HCT116 (cell line): ENCODE measurements around the gene CDH13. TPM values are rescaled to one million over a fixed set of nuclear protein-coding genes. Genes with fewer than 3 reads are reported as not detected.

Experiments used
- ATAC-seq: fragments of 200-7000 bp; cut with Tn5 transposase; 2 replicates; pipeline ENCODE4 v1.9.1; 2020; ENCODE audit warnings: mild to moderate bottlenecking, moderate library complexity
- BruUV-seq: library from RNA; stranded (reverse); fragments of 400-500 nt; replicated peaks from 2 replicates; lab custom pipeline; 2021; lab: Mats Ljungman, UMichigan
- CTCF ChIA-PET: fragments of 300-600 bp; sonication (Branson Sonifier 250); formaldehyde crosslinking; loops from one replicate; lab custom pipeline; 2021; ENCODE audit warnings: antibody characterized with exemption; lab: Charles Lee
- POLR2A ChIA-PET: fragments of 300-600, 350-600 bp; sonication (Branson Sonifier 250); formaldehyde crosslinking; loops from one replicate; lab custom pipeline; 2021; ENCODE audit warnings: antibody characterized with exemption; lab: Charles Lee
- RAD21 ChIA-PET, 2 experiments: fragments of 300-600 bp; sonication (Branson Sonifier 250); formaldehyde crosslinking; loops; one replicate each; lab custom pipeline; 2023; ENCODE audit warnings: low total read pairs in 2 of 2; ENCODE audit not compliant: uncharacterized antibody in 2 of 2, unreplicated experiment in 2 of 2, low non-redundant PET in 1 of 2; lab: Charles Lee
- DNase-seq: peaks from one replicate; pipeline ENCODE4 v3.0.0-alpha.2; 2010; ENCODE audit warnings: low read depth, low spot score
- H2AFZ ChIP-seq: fragments of 200-600 bp; shearing (Covaris generic), sonication (generic); 2 replicates; pipeline ENCODE4 v1.6.1; 2017; ENCODE audit warnings: low read depth, mixed run types, mixed read lengths, antibody characterized with exemption, low read length; ENCODE audit not compliant: poor library complexity, severe bottlenecking
- H3K27ac ChIP-seq: 2 replicates; pipeline ENCODE4 v1.5.1; 2012; ENCODE audit warnings: low read depth, low read length
- H3K27me3 ChIP-seq: fragments of 200-600 bp; sonication (generic); 2 replicates; pipeline ENCODE4 v1.6.1; 2016; ENCODE audit warnings: mixed run types, low read length, mixed read lengths; ENCODE audit not compliant: insufficient read depth
- H3K36me3 ChIP-seq, 2 experiments: fragments of 200-500 bp in 1 of 2; fragments of 200-600 bp in 1 of 2; sonication (Bioruptor generic) in 1 of 2; sonication (generic) in 1 of 2; 2 replicates each; pipeline versions ENCODE4 v1.5.1 to v1.6.1; 2014 to 2016; ENCODE audit warnings: low read length in 2 of 2, inconsistent platforms in 1 of 2, mixed read lengths in 1 of 2, mixed run types in 1 of 2; ENCODE audit not compliant: insufficient read depth in 2 of 2, control insufficient read depth in 1 of 2
- H3K4me1 ChIP-seq, 2 experiments: fragments of 200-600 bp in 1 of 2; sonication (generic) in 1 of 2; 2 replicates each; pipeline versions ENCODE4 v1.5.1 to v1.6.1; 2012 to 2017; ENCODE audit warnings: low read length in 2 of 2, inconsistent platforms in 1 of 2, mild to moderate bottlenecking in 1 of 2, mixed read lengths in 1 of 2, mixed run types in 1 of 2, moderate library complexity in 1 of 2; ENCODE audit not compliant: insufficient read depth in 2 of 2, control insufficient read depth in 1 of 2
- H3K4me2 ChIP-seq: fragments of 200-600 bp; sonication (generic); 2 replicates; pipeline ENCODE4 v1.6.1; 2017; ENCODE audit warnings: mixed run types, low read length, mixed read lengths
- H3K4me3 ChIP-seq, 2 experiments: fragments of 200-600 bp in 1 of 2; sonication (generic) in 1 of 2; replicated peaks in 1 of 2; 2 replicates each; pipeline ENCODE4 v1.5.1; 2011 to 2016; ENCODE audit warnings: low read length in 2 of 2, control low read depth in 1 of 2, low read depth in 1 of 2, mild to moderate bottlenecking in 1 of 2, mixed read lengths in 1 of 2, mixed run types in 1 of 2
- H3K79me2 ChIP-seq: fragments of 200-600 bp; sonication (generic); 2 replicates; pipeline ENCODE4 v1.6.1; 2017; ENCODE audit warnings: mild to moderate bottlenecking, mixed run types, low read length, moderate library complexity, mixed read lengths; ENCODE audit not compliant: insufficient read depth
- H3K9ac ChIP-seq: fragments of 200-600 bp; sonication (generic); 2 replicates; pipeline ENCODE4 v1.6.1; 2016; ENCODE audit warnings: low read length, mixed read lengths
- H3K9me2 ChIP-seq: fragments of 200-600 bp; sonication (generic), shearing (Covaris generic); 2 replicates; pipeline ENCODE4 v1.6.1; 2017; ENCODE audit warnings: mixed run types, mild to moderate bottlenecking, moderate library complexity; ENCODE audit not compliant: insufficient read depth
- H3K9me3 ChIP-seq, 2 experiments: fragments of 200-500 bp in 1 of 2; fragments of 200-600 bp in 1 of 2; sonication (Bioruptor generic) in 1 of 2; sonication (generic) in 1 of 2; 2 replicates each; pipeline ENCODE4 v1.6.1; 2014 to 2017; ENCODE audit warnings: low read length in 2 of 2, mixed read lengths in 2 of 2, inconsistent platforms in 1 of 2, low read depth in 1 of 2, mild to moderate bottlenecking in 1 of 2, mixed run types in 1 of 2, moderate library complexity in 1 of 2; ENCODE audit not compliant: control insufficient read depth in 1 of 2, insufficient read depth in 1 of 2
- H4K20me1 ChIP-seq: fragments of 200-600 bp; sonication (generic), shearing (Covaris generic); 2 replicates; pipeline ENCODE4 v1.6.1; 2017; ENCODE audit warnings: mixed run types, mild to moderate bottlenecking, moderate library complexity; ENCODE audit not compliant: insufficient read depth
- CBX3 ChIP-seq: IDR thresholded peaks from 2 replicates; pipeline ENCODE4 v1.6.1; 2012; ENCODE audit warnings: low read depth
- CEBPB ChIP-seq: IDR thresholded peaks from 2 replicates; pipeline ENCODE4 v1.6.1; 2012; ENCODE audit warnings: low read depth
- EGR1 ChIP-seq: IDR thresholded peaks from 2 replicates; pipeline ENCODE4 v1.6.1; 2012; ENCODE audit warnings: low read depth
- ELF1 ChIP-seq: IDR thresholded peaks from 2 replicates; pipeline ENCODE4 v1.6.1; 2012; ENCODE audit warnings: low read depth, borderline replicate concordance
- EZH2 ChIP-seq: fragments of 200-600 bp; sonication (generic); IDR thresholded peaks from 2 replicates; pipeline ENCODE4 v1.6.1; 2017; ENCODE audit warnings: antibody characterized with exemption, mixed run types
- EZH2phosphoT487 ChIP-seq: fragments of 200-600 bp; IDR thresholded peaks from 2 replicates; pipeline ENCODE4 v1.6.1; 2018; ENCODE audit warnings: antibody characterized with exemption, borderline replicate concordance
- FOSL1 ChIP-seq: IDR thresholded peaks from 2 replicates; pipeline ENCODE4 v1.6.1; 2012; ENCODE audit warnings: low read depth
- JUND ChIP-seq: IDR thresholded peaks from 2 replicates; pipeline ENCODE4 v1.6.1; 2012
- RAD21 ChIP-seq: IDR thresholded peaks from 2 replicates; pipeline ENCODE4 v1.6.1; 2012; ENCODE audit warnings: low read depth, mild to moderate bottlenecking
- REST ChIP-seq: IDR thresholded peaks from 2 replicates; pipeline ENCODE4 v1.6.1; 2012; ENCODE audit warnings: low read depth
- SIN3A ChIP-seq: IDR thresholded peaks from 2 replicates; pipeline ENCODE4 v1.6.1; 2012; ENCODE audit warnings: low read depth
- TCF7L2 ChIP-seq: IDR thresholded peaks from 2 replicates; pipeline ENCODE4 v1.7.0; 2011; ENCODE audit warnings: borderline replicate concordance, inconsistent platforms; ENCODE audit not compliant: insufficient read depth, insufficient read length; ENCODE audit errors: extremely low read depth
- intact Hi-C: fragments of 100-400 bp; cut with micrococcal nuclease; formaldehyde crosslinking; loops from 2 replicates; pipeline ENCODE4 v1.10.0; 2022
- total RNA-seq: library from RNA; stranded (reverse); gene quantifications from one replicate; pipeline ENCODE4 v1.2.1, GENCODE V29; 2021; ENCODE audit not compliant: unreplicated experiment
- TF ChIP-seq, protein P1 (sequence below): IDR thresholded peaks from 2 replicates; pipeline ENCODE4 v1.6.1; 2012
- TF ChIP-seq, protein P2 (sequence below), 3 experiments: fragments of 200-600 bp in 1 of 3; sonication (generic) in 1 of 3; IDR thresholded peaks in 2 of 3; conservative IDR thresholded peaks in 1 of 3; 2 replicates each; pipeline ENCODE4 v1.5.1; 2012 to 2017; ENCODE audit warnings: low read depth in 2 of 3, low read length in 2 of 3, antibody characterized with exemption in 1 of 3, borderline replicate concordance in 1 of 3, control low read depth in 1 of 3, mild to moderate bottlenecking in 1 of 3, mixed read lengths in 1 of 3, mixed run types in 1 of 3, moderate library complexity in 1 of 3; ENCODE audit not compliant: insufficient read depth in 1 of 3
- TF ChIP-seq, protein P3 (sequence below): IDR thresholded peaks from 2 replicates; pipeline ENCODE4 v1.6.1; 2012

CDH13 gene
- total RNA-seq, 1 experiment from 2014 or later = not detected

DNA sequence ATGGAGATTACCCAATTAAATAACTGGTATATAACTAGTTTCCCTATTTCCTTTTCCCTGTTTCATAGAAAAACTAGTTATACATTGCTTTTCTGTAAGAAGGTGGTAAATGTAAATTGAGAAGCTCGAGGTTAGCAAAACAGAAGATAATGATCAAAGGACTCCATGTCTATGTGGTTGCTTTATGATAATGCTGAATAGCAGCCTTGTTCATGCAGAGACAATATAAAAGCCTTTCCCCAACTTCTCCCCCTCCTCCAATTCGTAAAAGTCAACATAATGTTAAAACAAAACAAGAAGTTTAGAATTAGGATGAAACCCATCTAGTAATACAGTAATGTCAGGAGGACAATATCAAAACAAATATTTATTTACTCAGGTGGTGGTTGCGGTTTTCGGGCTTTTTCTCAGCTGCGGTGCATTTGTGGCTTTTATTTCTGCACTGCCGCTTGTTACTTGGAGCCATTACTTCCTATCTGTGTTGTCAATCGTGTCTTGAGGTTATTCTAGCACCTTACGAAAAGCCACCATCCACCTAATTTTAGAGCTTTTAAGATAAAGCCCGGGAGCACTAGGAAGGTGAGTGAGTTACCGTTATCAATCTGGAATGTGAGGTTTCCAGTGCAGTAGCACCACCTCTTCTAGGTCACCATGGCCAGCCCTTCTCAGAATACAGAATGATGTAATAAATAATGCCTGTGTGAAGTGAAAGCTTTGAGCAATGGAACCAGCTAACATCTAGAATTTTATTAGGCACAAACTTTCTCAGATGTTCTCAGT, 297.5 kb downstream of the CDH13 start:
- H2AFZ ChIP-seq = no peak overlapping the region
- H3K36me3 ChIP-seq = no peaks in the 10 kb centered on the region
- no peaks in the 10 kb centered on the region for H4K20me1 ChIP-seq
- H3K27me3 ChIP-seq = no peaks in the 10 kb centered on the region
- ATAC-seq (no peak), DNase-seq (no peak)
- no peak overlapping the region for H3K27ac ChIP-seq
- no peaks in the 10 kb centered on the region for H3K79me2 ChIP-seq
- peaks cover 25 to 45% of the 10 kb centered on the region in 2 experiments; a peak in 2 of 4 replicates for H3K9me3 ChIP-seq
- ChIA-PET POLR2A (no interaction called here), RAD21 (no interaction called here), CTCF (no interaction called here)
- H3K4me1 ChIP-seq = no peaks in the 10 kb centered on the region
- no peak overlapping the region for H3K4me2 ChIP-seq
- BruUV-seq = no TSS peak
- no peak overlapping the region for H3K4me3 ChIP-seq
- no peaks in the 10 kb centered on the region for H3K9me2 ChIP-seq
- no peak overlapping the region for H3K9ac ChIP-seq
- intact Hi-C loops = no loop called here
- TF ChIP-seq EGR1 = no peak
- TF ChIP-seq RAD21 = no peak

DNA sequence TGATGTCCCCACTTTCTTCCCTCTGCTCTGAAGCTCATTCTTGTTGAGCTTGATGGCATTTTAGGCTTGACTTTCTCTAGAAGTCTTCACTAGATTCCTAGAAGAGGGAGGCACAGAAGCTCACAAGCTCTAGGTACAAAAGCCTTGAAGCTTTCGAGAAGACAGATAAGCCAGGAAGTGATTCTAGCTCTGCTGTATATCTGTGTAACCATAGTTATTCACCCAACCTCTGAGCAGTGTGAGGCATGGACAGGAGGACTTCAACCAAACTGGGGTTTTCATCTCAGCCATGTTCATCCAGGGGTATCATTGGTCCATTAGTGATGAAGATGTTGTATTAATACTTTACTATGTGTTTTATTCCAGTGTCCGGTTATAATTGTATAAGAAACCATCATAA, 299.7 kb downstream of the CDH13 start:
- H3K79me2 ChIP-seq = no peaks in the 10 kb centered on the region
- H4K20me1 ChIP-seq = no peaks in the 10 kb centered on the region
- H3K4me2 ChIP-seq = no peak overlapping the region
- no peaks in the 10 kb centered on the region for H3K9me2 ChIP-seq
- ChIA-PET CTCF (no interaction called here), RAD21 (no interaction called here), POLR2A (no interaction called here)
- H2AFZ ChIP-seq = no peak overlapping the region
- no peak overlapping the region for H3K27ac ChIP-seq
- H3K4me3 ChIP-seq = no peak overlapping the region
- no peaks in the 10 kb centered on the region for H3K36me3 ChIP-seq
- H3K27me3 ChIP-seq = no peaks in the 10 kb centered on the region
- DNase-seq (no peak), ATAC-seq (no peak)
- no peak overlapping the region for H3K9ac ChIP-seq
- H3K4me1 ChIP-seq = no peaks in the 10 kb centered on the region
- H3K9me3 ChIP-seq = peaks cover 19 to 50% of the 10 kb centered on the region in 2 experiments; a peak in 2 of 4 replicates
- TF ChIP-seq ELF1 (no peak), TCF7L2 (no peak), EZH2 (no peak), REST (no peak), CBX3 (no peak), JUND (no peak), RAD21 (no peak), CEBPB (no peak), EZH2phosphoT487 (no peak), FOSL1 (no peak), SIN3A (no peak)
- TF ChIP-seq, protein P1, sequence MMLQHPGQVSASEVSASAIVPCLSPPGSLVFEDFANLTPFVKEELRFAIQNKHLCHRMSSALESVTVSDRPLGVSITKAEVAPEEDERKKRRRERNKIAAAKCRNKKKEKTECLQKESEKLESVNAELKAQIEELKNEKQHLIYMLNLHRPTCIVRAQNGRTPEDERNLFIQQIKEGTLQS = no peak
- TF ChIP-seq, protein P2, sequence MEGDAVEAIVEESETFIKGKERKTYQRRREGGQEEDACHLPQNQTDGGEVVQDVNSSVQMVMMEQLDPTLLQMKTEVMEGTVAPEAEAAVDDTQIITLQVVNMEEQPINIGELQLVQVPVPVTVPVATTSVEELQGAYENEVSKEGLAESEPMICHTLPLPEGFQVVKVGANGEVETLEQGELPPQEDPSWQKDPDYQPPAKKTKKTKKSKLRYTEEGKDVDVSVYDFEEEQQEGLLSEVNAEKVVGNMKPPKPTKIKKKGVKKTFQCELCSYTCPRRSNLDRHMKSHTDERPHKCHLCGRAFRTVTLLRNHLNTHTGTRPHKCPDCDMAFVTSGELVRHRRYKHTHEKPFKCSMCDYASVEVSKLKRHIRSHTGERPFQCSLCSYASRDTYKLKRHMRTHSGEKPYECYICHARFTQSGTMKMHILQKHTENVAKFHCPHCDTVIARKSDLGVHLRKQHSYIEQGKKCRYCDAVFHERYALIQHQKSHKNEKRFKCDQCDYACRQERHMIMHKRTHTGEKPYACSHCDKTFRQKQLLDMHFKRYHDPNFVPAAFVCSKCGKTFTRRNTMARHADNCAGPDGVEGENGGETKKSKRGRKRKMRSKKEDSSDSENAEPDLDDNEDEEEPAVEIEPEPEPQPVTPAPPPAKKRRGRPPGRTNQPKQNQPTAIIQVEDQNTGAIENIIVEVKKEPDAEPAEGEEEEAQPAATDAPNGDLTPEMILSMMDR (IDR thresholded peaks at IDR 0.05 in 2 of 3, conservative IDR thresholded peaks at IDR 0.05 in 1 of 3; ENCODE audit: borderline replicate concordance in 1 of 3, insufficient read depth in 1 of 3, low read depth in 2 of 3, low read length in 2 of 3) = no peak
- TF ChIP-seq, protein P3, sequence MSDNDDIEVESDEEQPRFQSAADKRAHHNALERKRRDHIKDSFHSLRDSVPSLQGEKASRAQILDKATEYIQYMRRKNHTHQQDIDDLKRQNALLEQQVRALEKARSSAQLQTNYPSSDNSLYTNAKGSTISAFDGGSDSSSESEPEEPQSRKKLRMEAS = no peak
- BruUV-seq = no TSS peak
- intact Hi-C loops = no loop called here
